Fibroblast of lung (primary cell): ENCODE measurements around the gene SPEM3. TPM values are rescaled to one million over a fixed set of nuclear protein-coding genes. Genes with fewer than 3 reads are reported as not detected.
A peak's percentile ranks its signal among the peaks of the same experiment; 100 is the strongest.

Experiments
- DNase-seq, 2 donors: peaks; one replicate each; pipeline versions ENCODE4 v3.0.0 to v3.0.0-alpha.2; 2010; ENCODE audit warnings: low read depth in 2 of 2
- H2AFZ ChIP-seq: 2 replicates; pipeline ENCODE4 v1.5.1; 2012; ENCODE audit warnings: low read length, control low read depth, inconsistent platforms
- H3K27ac ChIP-seq: 2 replicates; pipeline ENCODE4 v1.5.1; 2011; ENCODE audit warnings: low read length, control low read depth; ENCODE audit not compliant: insufficient read depth
- H3K27me3 ChIP-seq: 2 replicates; pipeline ENCODE4 v1.5.1; 2011; ENCODE audit warnings: mild to moderate bottlenecking, low read length; ENCODE audit not compliant: control insufficient read depth, insufficient read depth
- H3K36me3 ChIP-seq: 2 replicates; pipeline ENCODE4 v1.5.1; 2011; ENCODE audit warnings: low read length; ENCODE audit not compliant: control insufficient read depth, insufficient read depth
- H3K4me1 ChIP-seq: 2 replicates; pipeline ENCODE4 v1.5.1; 2011; ENCODE audit warnings: low read length; ENCODE audit not compliant: control insufficient read depth, insufficient read depth; ENCODE audit errors: extremely low read depth
- H3K4me2 ChIP-seq: 2 replicates; pipeline ENCODE4 v1.5.1; 2011; ENCODE audit warnings: low read length, control low read depth; ENCODE audit not compliant: insufficient read depth; ENCODE audit errors: extremely low read depth
- H3K4me3 ChIP-seq, 4 experiments: fragments of 200-600 bp in 1 of 4; sonication (generic) in 1 of 4; replicated peaks in 1 of 4; 2 replicates each; pipeline ENCODE4 v1.5.1; 2011 to 2016; ENCODE audit warnings: low read length in 4 of 4, low read depth in 3 of 4, mild to moderate bottlenecking in 3 of 4, control low read depth in 2 of 4, inconsistent platforms in 1 of 4, mixed read lengths in 1 of 4; ENCODE audit not compliant: insufficient read depth in 1 of 4; ENCODE audit errors: control extremely low read depth in 1 of 4
- H3K79me2 ChIP-seq: 2 replicates; pipeline ENCODE4 v1.5.1; 2012; ENCODE audit warnings: mild to moderate bottlenecking, low read length, inconsistent platforms; ENCODE audit not compliant: control insufficient read depth, insufficient read depth
- H3K9ac ChIP-seq: 2 replicates; pipeline ENCODE4 v1.5.1; 2011; ENCODE audit warnings: mild to moderate bottlenecking, low read length, control low read depth; ENCODE audit not compliant: insufficient read depth
- H3K9me3 ChIP-seq: 2 replicates; pipeline ENCODE4 v1.5.1; 2012; ENCODE audit warnings: low read depth, low read length; ENCODE audit not compliant: control insufficient read depth, insufficient read depth
- H4K20me1 ChIP-seq: 2 replicates; pipeline ENCODE4 v1.5.1; 2011; ENCODE audit warnings: low read length; ENCODE audit not compliant: control insufficient read depth, insufficient read depth; ENCODE audit errors: extremely low read depth
- EZH2 ChIP-seq: IDR thresholded peaks from 2 replicates; pipeline ENCODE4 v1.5.1; 2012; ENCODE audit warnings: low read length, control low read depth, mild to moderate bottlenecking; ENCODE audit errors: missing control alignments
- polyA plus RNA-seq, 2 donors: library from polyadenylated mRNA; depleted of rRNA in 1 of 2; stranded (reverse) in 1 of 2; unstranded in 1 of 2; fragments of >200 nt; gene quantifications; 2 replicates each; pipeline ENCODE4 v1.2.1, GENCODE V29; 2011 to 2012; ENCODE audit warnings: missing spikeins in 1 of 2
- total RNA-seq: library from RNA; depleted of rRNA; stranded (reverse); fragments of >200 nt; gene quantifications from 2 replicates; pipeline ENCODE4 v1.2.1, GENCODE V29; 2014
- TF ChIP-seq, protein P1 (sequence below), 2 donors: IDR thresholded peaks in 1 of 2; conservative IDR thresholded peaks in 1 of 2; 1 replicate in 1 of 2; 2 replicates in 1 of 2; pipeline ENCODE4 v1.5.1; 2011 to 2012; ENCODE audit warnings: low read length in 2 of 2, control low read depth in 1 of 2, inconsistent platforms in 1 of 2, low read depth in 1 of 2, mild to moderate bottlenecking in 1 of 2

SPEM3 gene
- total and polyA plus RNA-seq, 2 donors (not counting 1 experiment from before 2014, with no cell fraction given), result not detected

DNA sequence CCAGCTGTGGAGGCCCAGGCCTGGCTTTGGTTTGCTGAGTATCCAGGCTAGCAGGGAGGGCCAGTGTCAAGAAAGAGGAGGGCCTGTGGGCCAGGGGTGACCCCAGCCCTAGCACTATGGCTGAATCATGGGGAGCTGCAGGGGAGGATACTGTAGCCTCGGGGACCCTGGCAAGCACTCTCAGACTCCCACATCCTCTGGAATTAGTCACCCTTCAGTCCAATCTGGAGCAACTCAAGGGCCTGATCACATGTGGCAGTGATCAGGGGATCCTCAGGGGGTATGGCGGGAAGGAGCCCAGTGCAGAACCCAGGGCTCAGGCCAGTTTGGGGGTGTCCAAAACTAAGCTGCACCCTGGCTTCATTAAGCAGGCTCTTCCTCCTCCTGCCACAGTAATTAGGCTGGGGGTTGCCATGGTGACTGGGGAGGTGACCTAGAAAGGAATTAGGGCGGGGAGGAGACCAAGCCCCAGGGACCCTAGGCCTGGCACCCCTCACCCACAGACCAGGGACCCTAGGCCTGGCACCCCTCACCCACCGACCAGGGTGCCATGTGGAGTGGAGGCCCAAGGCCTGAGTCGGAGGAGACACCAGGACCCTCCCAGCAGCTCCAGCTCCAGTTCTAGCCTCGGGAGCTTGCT, 15.2 kb upstream of the SPEM3 start:
- TF ChIP-seq, protein P1, sequence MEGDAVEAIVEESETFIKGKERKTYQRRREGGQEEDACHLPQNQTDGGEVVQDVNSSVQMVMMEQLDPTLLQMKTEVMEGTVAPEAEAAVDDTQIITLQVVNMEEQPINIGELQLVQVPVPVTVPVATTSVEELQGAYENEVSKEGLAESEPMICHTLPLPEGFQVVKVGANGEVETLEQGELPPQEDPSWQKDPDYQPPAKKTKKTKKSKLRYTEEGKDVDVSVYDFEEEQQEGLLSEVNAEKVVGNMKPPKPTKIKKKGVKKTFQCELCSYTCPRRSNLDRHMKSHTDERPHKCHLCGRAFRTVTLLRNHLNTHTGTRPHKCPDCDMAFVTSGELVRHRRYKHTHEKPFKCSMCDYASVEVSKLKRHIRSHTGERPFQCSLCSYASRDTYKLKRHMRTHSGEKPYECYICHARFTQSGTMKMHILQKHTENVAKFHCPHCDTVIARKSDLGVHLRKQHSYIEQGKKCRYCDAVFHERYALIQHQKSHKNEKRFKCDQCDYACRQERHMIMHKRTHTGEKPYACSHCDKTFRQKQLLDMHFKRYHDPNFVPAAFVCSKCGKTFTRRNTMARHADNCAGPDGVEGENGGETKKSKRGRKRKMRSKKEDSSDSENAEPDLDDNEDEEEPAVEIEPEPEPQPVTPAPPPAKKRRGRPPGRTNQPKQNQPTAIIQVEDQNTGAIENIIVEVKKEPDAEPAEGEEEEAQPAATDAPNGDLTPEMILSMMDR (conservative IDR thresholded peaks at IDR 0.05 in 1 of 2, IDR thresholded peaks at IDR 0.05 in 1 of 2; ENCODE audit: low read depth in 1 of 2, low read length in 2 of 2), result no peak
- TF ChIP-seq EZH2, result no peak
- Histone ChIP-seq H3K4me1 (peaks cover 7% of the 10 kb centered on the region), H3K36me3 (peaks cover 17% of the 10 kb centered on the region), H2AFZ (no peak overlapping the region), H3K4me3 (no peak overlapping the region), H3K27ac (peak overlapping the region; percentile 20), H4K20me1 (no peaks in the 10 kb centered on the region), H3K9ac (no peak overlapping the region), H3K79me2 (no peaks in the 10 kb centered on the region), H3K27me3 (no peaks in the 10 kb centered on the region), H3K4me2 (peak overlapping the region; percentile 13), H3K9me3 (no peaks in the 10 kb centered on the region)
- peak in 1 of 2 donors; percentile 48 for DNase-seq

DNA sequence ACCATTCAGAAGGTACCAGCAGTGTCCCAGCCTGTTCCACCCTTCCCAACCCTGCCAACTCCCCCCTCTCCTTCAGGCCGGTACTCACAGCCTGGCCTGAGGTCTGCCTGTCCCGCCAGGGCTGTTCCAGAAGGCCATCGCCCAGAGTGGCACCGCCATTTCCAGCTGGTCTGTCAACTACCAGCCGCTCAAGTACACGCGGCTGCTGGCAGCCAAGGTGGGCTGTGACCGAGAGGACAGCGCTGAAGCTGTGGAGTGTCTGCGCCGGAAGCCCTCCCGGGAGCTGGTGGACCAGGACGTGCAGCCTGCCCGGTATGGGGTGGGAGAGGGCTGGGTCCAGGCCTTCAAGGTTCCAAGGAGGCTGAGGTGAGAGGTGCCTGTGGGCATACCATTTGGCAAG, 13.8 kb upstream of the SPEM3 start:
- no peak for DNase-seq
- no peak overlapping the region for H3K4me3 ChIP-seq
- no peaks in the 10 kb centered on the region for H3K27me3 ChIP-seq
- no peaks in the 10 kb centered on the region for H3K79me2 ChIP-seq
- no peak overlapping the region for H3K27ac ChIP-seq
- H3K9me3 ChIP-seq, result no peaks in the 10 kb centered on the region
- H3K9ac ChIP-seq, result no peak overlapping the region
- no peaks in the 10 kb centered on the region for H4K20me1 ChIP-seq
- no peak for TF ChIP-seq EZH2
- TF ChIP-seq, protein P1 (conservative IDR thresholded peaks at IDR 0.05 in 1 of 2, IDR thresholded peaks at IDR 0.05 in 1 of 2; ENCODE audit: low read depth in 1 of 2, low read length in 2 of 2), result no peak
- peaks cover 11% of the 10 kb centered on the region for H3K36me3 ChIP-seq
- H3K4me1 ChIP-seq, result peaks cover 7% of the 10 kb centered on the region
- no peak overlapping the region for H3K4me2 ChIP-seq
- no peak overlapping the region for H2AFZ ChIP-seq

DNA sequence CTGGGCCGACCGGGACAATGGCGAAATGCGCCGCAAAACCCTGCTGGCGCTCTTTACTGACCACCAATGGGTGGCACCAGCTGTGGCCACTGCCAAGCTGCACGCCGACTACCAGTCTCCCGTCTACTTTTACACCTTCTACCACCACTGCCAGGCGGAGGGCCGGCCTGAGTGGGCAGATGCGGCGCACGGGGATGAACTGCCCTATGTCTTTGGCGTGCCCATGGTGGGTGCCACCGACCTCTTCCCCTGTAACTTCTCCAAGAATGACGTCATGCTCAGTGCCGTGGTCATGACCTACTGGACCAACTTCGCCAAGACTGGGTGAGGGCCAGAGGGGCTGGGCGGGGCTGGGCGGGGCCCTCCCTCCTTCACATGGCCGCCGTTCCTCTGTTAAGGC, 12.9 kb upstream of the SPEM3 start:
- no peak for DNase-seq
- peaks cover 7% of the 10 kb centered on the region for H3K4me1 ChIP-seq
- H4K20me1 ChIP-seq, result no peaks in the 10 kb centered on the region
- no peak overlapping the region for H3K4me2 ChIP-seq
- TF ChIP-seq EZH2, result no peak
- TF ChIP-seq, protein P1 (conservative IDR thresholded peaks at IDR 0.05 in 1 of 2, IDR thresholded peaks at IDR 0.05 in 1 of 2; ENCODE audit: low read depth in 1 of 2, low read length in 2 of 2), result no peak
- no peak overlapping the region for H3K27ac ChIP-seq
- H3K79me2 ChIP-seq, result no peaks in the 10 kb centered on the region
- H3K9me3 ChIP-seq, result no peaks in the 10 kb centered on the region
- H3K36me3 ChIP-seq, result peaks cover 7% of the 10 kb centered on the region
- no peaks in the 10 kb centered on the region for H3K27me3 ChIP-seq
- no peak overlapping the region for H3K9ac ChIP-seq
- no peak overlapping the region for H3K4me3 ChIP-seq
- H2AFZ ChIP-seq, result no peak overlapping the region
